SK-N-DZ (cell line): Measurements from ENCODE around the gene ANO10.
"Not testable (repeated sequence)": the region's sequence is repeated elsewhere in the genome, so short reads cannot be mapped to it uniquely, and the experiment has no call there.

Experiments
- DNase-seq: peaks from one replicate; pipeline ENCODE4 v3.0.0-alpha.2; 2015; ENCODE audit warnings: low spot score

The ANO10 gene

DNA sequence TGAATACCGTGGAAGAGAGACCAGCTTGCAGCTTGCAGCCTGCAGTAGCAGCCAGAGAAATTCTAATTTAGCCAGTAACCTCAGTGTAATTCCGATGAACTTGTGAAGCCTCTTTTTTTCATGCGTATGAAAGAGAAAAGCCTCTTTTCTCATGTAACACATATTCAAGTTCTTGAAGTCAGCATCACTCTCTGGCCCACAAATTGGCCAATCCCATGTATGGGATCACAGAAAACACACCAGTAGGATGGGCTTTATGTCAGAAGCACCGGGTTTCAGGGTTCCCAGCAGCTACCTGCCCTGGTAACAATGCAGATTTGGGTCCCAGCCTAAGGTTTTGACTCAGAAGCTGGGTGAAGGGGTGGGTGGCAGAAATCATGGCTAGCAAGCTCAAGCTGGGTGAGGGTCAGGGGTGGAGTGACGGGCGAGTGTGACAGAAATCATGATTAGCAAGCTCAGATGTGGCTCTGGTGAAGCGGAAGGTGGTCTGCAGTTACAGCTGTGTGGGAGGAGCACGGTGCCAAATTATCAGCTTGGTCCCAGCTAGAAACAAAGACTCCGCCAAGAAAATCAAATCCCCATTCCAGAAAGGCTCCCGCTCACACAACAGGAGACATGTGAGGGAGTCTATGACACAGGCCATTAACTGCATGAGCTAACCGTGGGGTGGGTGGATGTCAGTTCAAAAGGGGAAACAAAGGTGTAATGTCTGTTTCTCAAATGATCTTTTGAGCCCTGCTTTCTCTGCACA lies 248.8 kb downstream of the ANO10 start:
- no peak for DNase-seq

GRCh38 chr3:43372007-43372740 lies 249.6 kb downstream of the ANO10 start:
- no peak for DNase-seq

- DNase-seq: no peak
Measured at GRCh38 chr3:43371494-43371893, 250.3 kb downstream of the ANO10 start.

DNA sequence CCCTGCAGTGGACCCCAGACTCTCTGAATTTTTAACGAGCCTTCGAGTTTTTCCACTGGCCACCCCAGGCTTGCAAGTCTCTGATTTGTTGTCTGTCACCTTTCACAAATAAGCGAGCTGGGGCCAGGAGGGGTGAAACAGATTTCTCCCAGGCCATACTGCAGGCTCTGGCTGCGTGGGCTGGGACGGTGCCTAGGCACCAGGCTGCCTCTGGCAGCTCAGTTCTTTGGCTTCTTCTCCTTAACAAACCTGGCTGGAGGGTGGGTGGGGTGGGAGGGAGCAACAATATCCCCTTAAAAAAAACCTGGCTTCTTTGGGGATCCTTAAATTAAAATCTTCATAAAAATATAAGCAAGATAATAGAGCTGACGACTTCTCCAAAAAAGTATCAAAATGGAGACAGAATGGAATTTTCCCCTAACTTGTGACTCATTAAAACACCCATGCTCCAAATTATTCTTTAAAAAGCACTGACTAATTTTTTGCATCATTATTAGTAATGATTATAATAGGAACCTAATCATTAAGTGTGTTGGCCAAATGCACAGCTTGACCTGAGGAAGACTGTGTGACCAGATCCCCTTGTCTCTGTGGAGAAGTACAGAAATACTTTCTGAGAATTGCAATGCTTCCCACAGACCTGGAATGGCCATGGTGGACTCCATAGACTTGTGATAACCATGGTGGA lies 251.4 kb downstream of the ANO10 start:
- DNase-seq: no peak

- DNase-seq: no peak
Measured at GRCh38 chr3:43369404-43370292, 252.2 kb downstream of the ANO10 start.

GRCh38 chr3:43366885-43367284 lies 254.9 kb downstream of the ANO10 start:
- no peak for DNase-seq

DNA sequence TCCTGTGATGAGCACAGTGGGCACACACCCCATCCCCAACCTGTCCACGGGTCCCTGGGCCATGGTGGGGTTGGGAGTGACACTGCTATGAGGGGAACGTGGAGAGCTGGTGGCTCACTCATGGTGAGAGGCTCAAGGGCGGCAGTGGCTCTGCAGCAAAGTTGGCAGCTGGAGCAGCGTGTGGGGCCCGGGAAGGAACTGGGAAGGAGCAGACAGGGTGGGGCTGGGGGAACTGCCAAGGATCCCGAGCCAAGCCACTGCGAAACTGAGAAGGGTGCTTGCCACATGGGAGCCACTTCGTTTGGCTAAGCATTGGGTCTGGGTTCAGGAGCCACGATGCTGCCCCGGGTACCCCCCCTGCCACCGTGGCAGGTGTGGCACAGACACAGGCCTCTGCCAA lies 255.3 kb downstream of the ANO10 start:
- no peak for DNase-seq

GRCh38 chr3:43365601-43366305 lies 256.1 kb downstream of the ANO10 start:
- DNase-seq: no peak

DNA sequence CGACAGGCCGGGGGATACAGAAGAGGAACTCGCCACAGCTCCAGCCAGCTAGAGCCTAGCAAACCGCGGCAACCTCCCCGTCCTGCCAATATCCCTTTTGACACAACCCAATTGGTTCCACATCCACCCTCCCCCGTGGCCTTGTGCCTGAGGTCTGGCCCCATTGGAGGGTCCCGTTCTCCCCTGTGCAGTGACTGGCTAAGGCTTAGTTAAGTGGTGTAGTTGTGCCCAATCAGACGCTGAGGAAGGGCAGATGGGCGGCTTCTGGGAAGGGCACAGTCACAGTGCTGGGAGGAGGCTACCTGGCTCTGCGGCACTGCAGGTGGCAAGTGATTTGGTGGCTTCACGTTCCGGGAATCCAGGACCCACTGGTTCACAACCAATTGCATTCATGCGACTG lies 256.9 kb downstream of the ANO10 start:
- DNase-seq: no peak

GRCh38 chr3:43364494-43364893 lies 257.3 kb downstream of the ANO10 start:
- no peak for DNase-seq

DNA sequence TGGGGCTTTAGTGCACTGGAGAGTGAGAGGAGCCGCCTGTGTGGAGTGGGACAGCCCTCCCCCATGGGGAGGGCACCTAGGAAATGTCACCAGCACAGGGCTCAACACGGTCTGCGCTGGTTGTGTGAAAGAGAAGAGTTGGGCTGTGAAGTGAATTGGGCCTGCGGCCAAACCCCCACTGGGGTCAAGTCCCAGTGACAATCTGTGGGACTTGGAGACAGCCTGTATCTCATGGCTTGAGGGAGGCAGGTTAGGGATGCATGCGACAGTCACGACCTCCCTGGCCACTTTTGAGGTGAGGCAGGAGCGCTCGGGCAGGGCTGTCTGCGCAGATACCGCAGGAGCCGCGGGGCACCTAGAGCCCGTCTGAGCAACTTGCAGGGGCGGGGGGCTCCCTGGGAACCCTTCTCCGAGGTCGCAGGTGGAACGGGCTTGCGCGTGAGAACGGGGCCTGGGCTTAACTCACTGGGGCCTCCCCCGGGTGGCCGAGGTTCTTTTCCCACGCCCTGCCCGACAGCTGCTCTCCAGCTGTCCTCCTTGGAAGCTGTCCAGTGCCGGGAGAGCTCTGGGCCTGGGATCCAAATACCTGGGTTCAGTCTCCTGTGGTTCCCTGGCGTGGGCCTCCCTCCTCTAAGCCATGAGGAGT lies 258.1 kb downstream of the ANO10 start:
- DNase-seq: no peak

- DNase-seq: no peak
Measured at GRCh38 chr3:43362961-43363360, 258.9 kb downstream of the ANO10 start.

DNA sequence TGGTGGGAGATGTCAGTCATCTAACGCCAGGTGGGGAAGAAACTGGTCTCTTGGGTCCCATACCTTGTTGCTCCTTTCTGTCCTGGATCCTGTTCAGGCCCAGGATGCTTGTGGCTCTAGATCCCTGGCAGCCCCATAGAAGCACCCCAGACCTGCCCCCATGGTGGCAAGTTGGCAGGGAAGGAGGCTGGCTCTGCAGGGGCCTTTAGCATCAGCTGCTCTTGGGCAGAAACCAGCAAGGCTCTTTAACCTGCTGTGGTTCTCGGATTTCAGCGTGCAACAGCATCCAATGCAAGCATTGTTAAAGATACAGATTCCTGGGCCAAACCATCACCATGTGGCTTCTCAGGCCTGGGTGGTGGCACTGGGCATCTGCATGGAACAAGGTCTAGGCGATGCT lies 259.6 kb downstream of the ANO10 start:
- no peak for DNase-seq

- DNase-seq: no peak
Measured at GRCh38 chr3:43361077-43361476, 260.7 kb downstream of the ANO10 start.

DNA sequence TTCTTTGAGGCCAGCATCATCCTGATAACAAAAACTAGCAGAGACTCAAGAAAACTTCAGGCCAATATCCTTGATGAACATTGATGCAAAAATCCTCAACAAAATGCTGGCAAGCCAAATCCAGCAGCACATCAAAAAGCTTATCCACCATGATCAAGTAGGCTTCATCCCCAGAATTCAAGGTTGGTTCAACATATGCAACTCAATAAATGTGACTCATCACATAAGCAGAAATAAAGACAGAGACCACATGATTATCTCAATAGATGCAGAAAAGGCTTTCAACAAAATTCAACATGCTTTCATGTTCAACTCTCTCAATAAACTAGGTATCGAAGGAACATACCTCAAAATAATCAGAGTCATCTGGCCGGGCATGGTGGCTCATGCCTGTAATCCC lies 265.8 kb downstream of the ANO10 start:
- not testable (repeated sequence) for DNase-seq

DNA sequence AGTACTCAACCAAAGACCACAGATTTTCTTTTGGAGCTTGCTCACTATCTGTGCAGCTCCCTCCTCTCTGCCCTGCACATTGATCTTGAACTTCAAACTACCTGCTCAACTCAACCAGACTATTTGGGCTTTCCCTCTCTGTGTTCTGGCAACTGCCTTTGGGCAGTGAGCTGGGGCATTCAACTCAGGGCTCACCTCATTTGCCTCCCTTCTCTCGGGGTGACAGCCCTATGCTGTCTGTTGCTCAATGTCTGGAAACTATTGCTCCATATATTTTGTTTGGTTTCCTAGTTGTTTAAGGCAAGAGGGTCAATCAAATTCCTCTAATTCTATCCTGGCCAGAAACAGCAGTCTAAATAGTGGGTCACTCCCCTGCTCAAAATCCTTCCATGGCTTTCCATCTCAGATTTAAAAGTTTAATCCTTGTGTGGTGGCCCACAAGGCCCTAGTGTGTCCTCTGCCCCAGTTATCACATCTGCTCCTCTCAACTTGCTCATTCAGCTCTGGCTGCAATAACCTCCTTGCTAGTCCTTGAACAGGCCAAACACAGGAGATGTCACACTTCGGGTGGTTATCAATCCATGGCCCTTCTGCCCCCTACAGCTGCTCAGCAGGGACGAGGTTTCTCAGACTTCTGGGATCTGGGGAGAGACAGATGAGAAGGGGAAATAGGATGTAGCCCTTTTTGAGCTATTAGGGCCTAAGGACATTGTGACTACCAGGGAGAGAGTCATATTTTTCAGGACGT lies 267.7 kb downstream of the ANO10 start:
- no peak for DNase-seq

- DNase-seq: no peak
Measured at GRCh38 chr3:43353393-43353792, 268.4 kb downstream of the ANO10 start.

DNA sequence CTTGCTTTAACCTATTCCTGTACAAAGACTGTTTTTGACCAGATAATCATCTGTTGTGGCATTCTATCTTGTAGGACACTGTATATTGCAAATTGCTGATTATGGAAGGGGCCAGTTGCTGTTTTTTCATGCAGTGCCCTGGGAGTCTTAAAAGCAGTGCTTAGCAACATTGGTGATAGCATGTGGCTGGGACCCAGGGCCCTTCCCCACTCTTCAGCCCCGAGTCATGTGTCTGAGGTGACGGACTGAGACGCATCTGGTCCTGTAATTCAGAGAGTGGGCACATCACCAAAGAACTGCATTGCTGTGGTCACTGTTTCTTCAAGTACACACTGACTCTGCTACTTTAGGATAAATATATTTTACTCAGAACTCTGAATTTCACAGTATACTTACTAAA lies 272.1 kb downstream of the ANO10 start:
- DNase-seq: no peak

- no peak for DNase-seq
Measured at GRCh38 chr3:43348852-43349574, 272.8 kb downstream of the ANO10 start.
